ENCODE data around the gene CYP2E1. TPM values are rescaled to one million over a fixed set of nuclear protein-coding genes. Genes with fewer than 3 reads are reported as not detected.

The CYP2E1 gene
- total RNA-seq, 1 experiment from 2014 or later, result 0.13 TPM

DNA sequence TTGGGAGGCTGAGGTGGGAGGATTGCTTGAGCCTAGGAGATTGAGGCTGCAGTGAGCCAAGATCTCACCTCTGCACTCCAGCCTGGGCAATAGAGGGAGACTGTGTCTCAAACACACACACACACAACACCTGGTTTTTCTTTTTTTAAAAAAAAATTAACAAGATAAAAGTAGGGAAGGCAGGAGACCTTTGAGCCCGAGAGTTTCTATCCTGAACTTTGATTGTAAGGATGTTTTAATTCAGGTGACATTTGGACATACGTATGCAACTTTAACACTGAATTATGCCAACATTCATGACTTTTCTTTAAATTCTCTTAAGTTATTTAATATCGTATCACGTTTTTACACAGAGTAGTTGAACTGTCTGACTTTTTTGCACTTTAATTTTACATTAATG lies 11.7 kb upstream of the CYP2E1 start:
- H3K4me2 ChIP-seq (ENCODE audit: insufficient read depth, insufficient read length, low read length), result no peak overlapping the region
- no peak overlapping the region for H3K56ac ChIP-seq (ENCODE audit: insufficient read length, low read depth, low read length)
- no peak overlapping the region for H2BK12ac ChIP-seq (ENCODE audit: insufficient read length, low read depth, low read length)
- Mint-ChIP-seq H3K9me3 (peaks cover 79 to 83% of the 10 kb centered on the region in 2 experiments), H3K36me3 (ENCODE audit: insufficient read depth in 1 of 3, low read depth in 3 of 3) (peaks cover 0 to 9% (median 2%) of the 10 kb centered on the region in 3 experiments; a peak in 4 of 7 replicates), H3K4me3 (no peak overlapping the region), H3K4me1 (no peaks in the 10 kb centered on the region), H3K27ac (no peak overlapping the region), H3K27me3 (ENCODE audit: low read depth) (peaks cover 1% of the 10 kb centered on the region; the same call in 1 of the 2 replicates)
- H3K23me2 ChIP-seq (ENCODE audit: insufficient read length, low read depth, low read length, poor library complexity, severe bottlenecking), result no peaks in the 10 kb centered on the region
- H3K27ac ChIP-seq (ENCODE audit: insufficient read length, low read depth, low read length), result no peak overlapping the region
- no peak overlapping the region for H2BK120ac ChIP-seq (ENCODE audit: low read depth, low read length, poor library complexity, severe bottlenecking)
- H3K9me3 ChIP-seq (ENCODE audit: control insufficient read depth, low read depth, low read length), result peaks cover 51% of the 10 kb centered on the region
- no peak overlapping the region for H3K18ac ChIP-seq (ENCODE audit: insufficient read length, low read depth, low read length)
- H3K27me3 ChIP-seq (ENCODE audit: insufficient read depth, low read length), result no peaks in the 10 kb centered on the region
- TF ChIP-seq, protein P1, sequence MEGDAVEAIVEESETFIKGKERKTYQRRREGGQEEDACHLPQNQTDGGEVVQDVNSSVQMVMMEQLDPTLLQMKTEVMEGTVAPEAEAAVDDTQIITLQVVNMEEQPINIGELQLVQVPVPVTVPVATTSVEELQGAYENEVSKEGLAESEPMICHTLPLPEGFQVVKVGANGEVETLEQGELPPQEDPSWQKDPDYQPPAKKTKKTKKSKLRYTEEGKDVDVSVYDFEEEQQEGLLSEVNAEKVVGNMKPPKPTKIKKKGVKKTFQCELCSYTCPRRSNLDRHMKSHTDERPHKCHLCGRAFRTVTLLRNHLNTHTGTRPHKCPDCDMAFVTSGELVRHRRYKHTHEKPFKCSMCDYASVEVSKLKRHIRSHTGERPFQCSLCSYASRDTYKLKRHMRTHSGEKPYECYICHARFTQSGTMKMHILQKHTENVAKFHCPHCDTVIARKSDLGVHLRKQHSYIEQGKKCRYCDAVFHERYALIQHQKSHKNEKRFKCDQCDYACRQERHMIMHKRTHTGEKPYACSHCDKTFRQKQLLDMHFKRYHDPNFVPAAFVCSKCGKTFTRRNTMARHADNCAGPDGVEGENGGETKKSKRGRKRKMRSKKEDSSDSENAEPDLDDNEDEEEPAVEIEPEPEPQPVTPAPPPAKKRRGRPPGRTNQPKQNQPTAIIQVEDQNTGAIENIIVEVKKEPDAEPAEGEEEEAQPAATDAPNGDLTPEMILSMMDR (conservative IDR thresholded peaks at IDR 0.05), result no peak
- no peak overlapping the region for H4K8ac ChIP-seq (replicated peaks; ENCODE audit: insufficient read length, low read depth, low read length)
- no peak overlapping the region for H4K91ac ChIP-seq (ENCODE audit: insufficient read length, low read depth, low read length)
- no peaks in the 10 kb centered on the region for H4K20me1 ChIP-seq (ENCODE audit: control insufficient read depth, insufficient read depth, insufficient read length)
- no peaks in the 10 kb centered on the region for H3K4me1 ChIP-seq (ENCODE audit: insufficient read depth, low read length)
- H3K4ac ChIP-seq (ENCODE audit: low read depth, low read length), result no peak overlapping the region
- no peak overlapping the region for H2BK15ac ChIP-seq (ENCODE audit: low read depth, low read length)
- H3K79me2 ChIP-seq (ENCODE audit: insufficient read depth, low read length), result no peaks in the 10 kb centered on the region
- H3T11ph ChIP-seq (ENCODE audit: low read length), result no peak overlapping the region
- H2AK5ac ChIP-seq (ENCODE audit: insufficient read length, low read length), result no peak overlapping the region
- H2AFZ ChIP-seq (ENCODE audit: low read length), result no peak overlapping the region
- H3K9ac ChIP-seq (ENCODE audit: extremely low read depth, insufficient read length, low read length), result no peak overlapping the region
- no peak overlapping the region for H3K14ac ChIP-seq (ENCODE audit: insufficient read depth, low read length)
- no peak overlapping the region for H3K23ac ChIP-seq (ENCODE audit: insufficient read length, low read depth, low read length)
- no peak for DNase-seq
- WGBS (ENCODE audit: extremely low coverage, insufficient read length, low lambda C conversion rate), result no CpG with 5 or more reads among the region's 4 CpGs
- H2BK5ac ChIP-seq (ENCODE audit: insufficient read length, low read length), result no peak overlapping the region
- no peak overlapping the region for H4K5ac ChIP-seq (ENCODE audit: insufficient read length, low read depth, low read length)
- no peaks in the 10 kb centered on the region for H3K79me1 ChIP-seq (ENCODE audit: insufficient read depth, low read depth, low read length, poor library complexity, severe bottlenecking)
- no peak overlapping the region for H2BK20ac ChIP-seq (ENCODE audit: low read depth, low read length, poor library complexity, severe bottlenecking)
